K562 (cell line): ENCODE data around the gene ROR2. TPM values are rescaled to one million over a fixed set of nuclear protein-coding genes. Genes with fewer than 3 reads are reported as not detected.

Source experiments
- ATAC-seq: fragments of 200-7000 bp; cut with Tn5 transposase; 3 replicates; pipeline ENCODE4 v1.9.1; 2020; ENCODE audit warnings: moderate library complexity
- BruUV-seq: library from RNA; stranded (reverse); fragments of 400-500 nt; replicated peaks from 2 replicates; lab custom pipeline; 2021; lab: Mats Ljungman, UMichigan
- CTCF ChIA-PET: fragments of 300-600 bp; formaldehyde crosslinking; extraction: SDS; loops from one replicate; lab custom pipeline; 2021; ENCODE audit warnings: low intra/inter-chr PET ratio; lab: Yijun Ruan, JAX
- POLR2A ChIA-PET: fragments of 300-600, 350-650 bp; sonication (Branson Sonifier 250); formaldehyde crosslinking; extraction: SDS; loops from one replicate; lab custom pipeline; 2021; ENCODE audit warnings: antibody characterized with exemption, inconsistent platforms; lab: Yijun Ruan, JAX
- DNase-seq, 4 experiments: peaks; one replicate each; pipeline versions ENCODE4 v3.0.0 to v3.0.0-alpha.2; 2011 to 2018; ENCODE audit warnings: low spot score in 3 of 4, mixed read lengths in 3 of 4; ENCODE audit errors: extremely low read depth in 1 of 4
- FAIRE-seq: peaks from 2 replicates; lab custom pipeline; 2011; peaks lifted over from hg19 to GRCh38; lab: Jason Lieb, UNC
- H2AFZ ChIP-seq: 2 replicates; pipeline ENCODE4 v1.6.0; 2011; ENCODE audit warnings: low read depth, low read length, control low read depth, inconsistent platforms
- H3K27ac ChIP-seq: fragments of 200-600 bp; 3 replicates; pipeline ENCODE4 v1.8.0; 2011; ENCODE audit warnings: low read depth, mild to moderate bottlenecking, control low read depth, inconsistent platforms, low read length, moderate library complexity, mixed read lengths; ENCODE audit errors: extremely low read depth
- H3K27me3 ChIP-seq, 2 experiments: fragments of 300-600 bp in 1 of 2; 2 replicates in 1 of 2; 3 replicates in 1 of 2; pipeline versions ENCODE4 v1.6.0 to v1.8.0; 2011; ENCODE audit warnings: inconsistent platforms in 2 of 2, low read length in 2 of 2, mild to moderate bottlenecking in 1 of 2, mixed read lengths in 1 of 2, moderate library complexity in 1 of 2; ENCODE audit not compliant: control insufficient read depth in 2 of 2, insufficient read depth in 2 of 2
- H3K36me3 ChIP-seq: fragments of 300-600 bp; 3 replicates; pipeline ENCODE4 v1.8.0; 2011; ENCODE audit warnings: mild to moderate bottlenecking, low read length, inconsistent platforms; ENCODE audit not compliant: control insufficient read depth, insufficient read depth
- H3K4me1 ChIP-seq, 2 experiments: fragments of 200-600 bp in 1 of 2; replicated peaks in 1 of 2; 2 replicates in 1 of 2; 3 replicates in 1 of 2; pipeline versions ENCODE4 v1.5.1 to v1.8.0; 2011; ENCODE audit warnings: inconsistent platforms in 2 of 2, low read length in 2 of 2, mild to moderate bottlenecking in 1 of 2, mixed read lengths in 1 of 2, moderate library complexity in 1 of 2; ENCODE audit not compliant: control insufficient read depth in 2 of 2, insufficient read depth in 2 of 2
- H3K4me2 ChIP-seq: 2 replicates; pipeline ENCODE4 v1.6.1; 2011; ENCODE audit warnings: low read length, control low read depth, inconsistent platforms, mixed read lengths; ENCODE audit not compliant: insufficient read depth
- H3K4me3 ChIP-seq: fragments of 200-600 bp; sonication (generic), shearing (Covaris generic); 2 replicates; pipeline ENCODE4 v1.5.1; 2016; ENCODE audit warnings: control low read depth, inconsistent platforms
- H3K79me2 ChIP-seq: fragments of 200-600 bp; 3 replicates; pipeline ENCODE4 v1.8.0; 2011; ENCODE audit warnings: low read length, inconsistent platforms; ENCODE audit not compliant: control insufficient read depth, insufficient read depth
- H3K9ac ChIP-seq, 2 experiments: 2 replicates each; pipeline versions ENCODE4 v1.6.0 to v1.6.1; 2011; ENCODE audit warnings: low read depth in 2 of 2, low read length in 2 of 2, control low read depth in 1 of 2, inconsistent platforms in 1 of 2, mild to moderate bottlenecking in 1 of 2, mixed read lengths in 1 of 2; ENCODE audit not compliant: insufficient read depth in 1 of 2
- H3K9me1 ChIP-seq: one replicate; pipeline ENCODE4 v1.6.0; 2011; ENCODE audit warnings: inconsistent platforms, mild to moderate bottlenecking, low read length, moderate library complexity; ENCODE audit not compliant: control insufficient read depth, insufficient read depth
- H3K9me3 ChIP-seq: replicated peaks from 2 replicates; pipeline ENCODE4 v1.5.1; 2011; ENCODE audit warnings: low read depth, low read length, inconsistent platforms; ENCODE audit not compliant: control insufficient read depth, insufficient read depth
- H4K20me1 ChIP-seq: replicated peaks from 2 replicates; pipeline ENCODE4 v1.6.1; 2011; ENCODE audit warnings: low read length, inconsistent platforms, mixed read lengths; ENCODE audit not compliant: control insufficient read depth, insufficient read depth
- ARHGAP35 ChIP-seq: fragments of 450-650 bp; IDR thresholded peaks from 2 replicates; pipeline ENCODE4 v1.6.1; 2018; ENCODE audit not compliant: partially characterized antibody
- ARID3B ChIP-seq: fragments of 250-450 bp; sonication (Bioruptor Pico); IDR thresholded peaks from 2 replicates; pipeline ENCODE4 v1.4.0; 2020; ENCODE audit warnings: borderline replicate concordance
- DACH1 ChIP-seq: fragments of 450-650 bp; IDR thresholded peaks from 2 replicates; pipeline ENCODE4 v1.6.1; 2018; ENCODE audit not compliant: partially characterized antibody
- GTF2E2 ChIP-seq: fragments of 200-800 bp; sonication (Bioruptor generic); IDR thresholded peaks from 2 replicates; pipeline ENCODE4 v1.6.1; 2016; ENCODE audit warnings: missing genetic modification characterization, missing compliant biosample characterization
- HOMEZ ChIP-seq: fragments of 250-450 bp; sonication (Bioruptor Pico); IDR thresholded peaks from 2 replicates; pipeline ENCODE4 v1.4.0; 2020; ENCODE audit warnings: mild to moderate bottlenecking, moderate library complexity
- HOXB6 ChIP-seq: fragments of 250-450 bp; sonication (Bioruptor Pico); IDR thresholded peaks from 2 replicates; pipeline ENCODE4 v1.5.1; 2022; ENCODE audit warnings: mild to moderate bottlenecking, borderline replicate concordance
- LARP7 ChIP-seq: fragments of 450-650 bp; IDR thresholded peaks from 2 replicates; pipeline ENCODE4 v1.6.1; 2016
- MAFK ChIP-seq: IDR thresholded peaks from 2 replicates; pipeline ENCODE4 v1.6.1; 2011; ENCODE audit warnings: low read length, improper control_type of control experiment
- RBM39 ChIP-seq: fragments of 200-400 bp; formaldehyde crosslinking; optimal IDR thresholded peaks from 2 replicates; pipeline ENCODE3; 2018; ENCODE audit warnings: low read depth, low read length
- SIRT6 ChIP-seq: IDR thresholded peaks from one replicate; pipeline ENCODE4 v1.6.1; 2012; ENCODE audit warnings: low read depth, mild to moderate bottlenecking, control low read depth, inconsistent platforms, low read length, moderate library complexity
- TCF7 ChIP-seq: sonication (generic); IDR thresholded peaks from 2 replicates; pipeline ENCODE4 v1.6.1; 2016; ENCODE audit warnings: antibody characterized with exemption, borderline replicate concordance
- ZNF444 ChIP-seq: fragments of 250-450 bp; sonication (Bioruptor Pico); IDR thresholded peaks from 2 replicates; pipeline ENCODE4 v1.4.0; 2020; ENCODE audit warnings: mild to moderate bottlenecking, moderate library complexity
- ZNF75A ChIP-seq: fragments of 450-650 bp; formaldehyde crosslinking; IDR thresholded peaks from 2 replicates; pipeline ENCODE4 v1.4.0; 2020; ENCODE audit warnings: mild to moderate bottlenecking
- whole genome bisulfite sequencing: fragments of 100-300 bp; shearing (Covaris generic); methylation state at CpG from one replicate; pipeline ENCODE4 v1.1.6; 2016; ENCODE audit warnings: low coverage, mixed read lengths; ENCODE audit not compliant: insufficient coverage; ENCODE audit errors: missing lambda C conversion rate; 5-methylcytosine and 5-hydroxymethylcytosine counted together
- in situ Hi-C: fragments of 300-500 bp; cut with MboI; formaldehyde crosslinking; loops from 4 replicates; pipeline ENCODE4 v1.15.0; 2018; ENCODE audit warnings: inconsistent platforms, mixed read lengths
- intact Hi-C: fragments of 100-400 bp; cut with micrococcal nuclease; formaldehyde crosslinking; loops from 2 replicates; pipeline ENCODE4 v1.14.2; 2022
- polyA plus RNA-seq, 8 experiments: library from polyadenylated mRNA; depleted of rRNA in 4 of 8; stranded (reverse) in 5 of 8; unstranded in 3 of 8; fragments of >200 nt; fragmentation: Nextera tagmentation in 2 of 8; fragmentation: Illumina TruSeq in 1 of 8; extraction: Ambion mirVana in 2 of 8; extraction: Trizol in 1 of 8; gene quantifications; 2 replicates each; pipeline versions ENCODE4 v1.2.1 to v1.2.3, GENCODE V29; 2011 to 2014; ENCODE audit warnings: inconsistent platforms in 1 of 8, missing spikeins in 1 of 8
- total RNA-seq, 7 experiments: library from RNA; depleted of rRNA in 6 of 7; stranded (reverse); fragments of >200 nt in 6 of 7; fragmentation: Illumina TruSeq in 2 of 7; extraction: Trizol in 2 of 7; gene quantifications; 2 replicates each; pipeline versions ENCODE4 v1.2.1 to v1.2.3, GENCODE V29; 2011 to 2021; ENCODE audit warnings: low replicate concordance in 1 of 7

Gene ROR2
- total and polyA plus RNA-seq, 9 of the 15 experiments (the other 6 are each of a cell fraction or from before 2014, with no cell fraction given), result 5.6 to 33.8 (median 15.3) TPM

GRCh38 chr9:91824151-91824550, 125.9 kb downstream of the ROR2 start:
- FAIRE-seq (no peak), ATAC-seq (no peak), DNase-seq (no peak)
- Histone ChIP-seq H3K9me1 (no peaks in the 10 kb centered on the region), H4K20me1 (no peaks in the 10 kb centered on the region), H3K9ac (no peak overlapping the region), H2AFZ (no peak overlapping the region), H3K4me2 (no peak overlapping the region), H3K27me3 (no peaks in the 10 kb centered on the region), H3K79me2 (peaks cover 47% of the 10 kb centered on the region), H3K4me1 (peaks cover under 1 to 7% of the 10 kb centered on the region in 2 experiments; a peak in 2 of 5 replicates), H3K4me3 (no peak overlapping the region), H3K36me3 (peaks cover 4% of the 10 kb centered on the region; the same call in 1 of the 3 replicates), H3K9me3 (no peaks in the 10 kb centered on the region), H3K27ac (no peak overlapping the region)
- 84% methylated on average over 4 of the region's 4 CpGs for WGBS
- intact Hi-C loops (no loop called here), in situ Hi-C loops (no loop called here)
- TF ChIP-seq LARP7 (no peak), ARID3B (CRISPR knock-in tag) (no peak), HOMEZ (no peak), HOXB6 (CRISPR knock-in tag) (no peak), TCF7 (no peak), ARHGAP35 (no peak), MAFK (no peak), SIRT6 (no peak), GTF2E2 (no peak), DACH1 (no peak), RBM39 (no peak), ZNF444 (CRISPR knock-in tag) (no peak), ZNF75A (CRISPR knock-in tag) (no peak)
- BruUV-seq, result no TSS peak
- POLR2A ChIA-PET, result no interaction called here
- CTCF ChIA-PET, result no interaction called here
